ENCODE results near the gene ARHGEF2. TPM values are rescaled to one million over a fixed set of nuclear protein-coding genes. Genes with fewer than 3 reads are reported as not detected.
A peak's percentile ranks its signal among the peaks of the same experiment; 100 is the strongest.
"Not testable (repeated sequence)": the region's sequence is repeated elsewhere in the genome, so short reads cannot be mapped to it uniquely, and the experiment has no call there.

The ARHGEF2 gene
- total RNA-seq, 4 donors from 2014 or later = 13.6 to 27.3 (median 26.4) TPM

DNA sequence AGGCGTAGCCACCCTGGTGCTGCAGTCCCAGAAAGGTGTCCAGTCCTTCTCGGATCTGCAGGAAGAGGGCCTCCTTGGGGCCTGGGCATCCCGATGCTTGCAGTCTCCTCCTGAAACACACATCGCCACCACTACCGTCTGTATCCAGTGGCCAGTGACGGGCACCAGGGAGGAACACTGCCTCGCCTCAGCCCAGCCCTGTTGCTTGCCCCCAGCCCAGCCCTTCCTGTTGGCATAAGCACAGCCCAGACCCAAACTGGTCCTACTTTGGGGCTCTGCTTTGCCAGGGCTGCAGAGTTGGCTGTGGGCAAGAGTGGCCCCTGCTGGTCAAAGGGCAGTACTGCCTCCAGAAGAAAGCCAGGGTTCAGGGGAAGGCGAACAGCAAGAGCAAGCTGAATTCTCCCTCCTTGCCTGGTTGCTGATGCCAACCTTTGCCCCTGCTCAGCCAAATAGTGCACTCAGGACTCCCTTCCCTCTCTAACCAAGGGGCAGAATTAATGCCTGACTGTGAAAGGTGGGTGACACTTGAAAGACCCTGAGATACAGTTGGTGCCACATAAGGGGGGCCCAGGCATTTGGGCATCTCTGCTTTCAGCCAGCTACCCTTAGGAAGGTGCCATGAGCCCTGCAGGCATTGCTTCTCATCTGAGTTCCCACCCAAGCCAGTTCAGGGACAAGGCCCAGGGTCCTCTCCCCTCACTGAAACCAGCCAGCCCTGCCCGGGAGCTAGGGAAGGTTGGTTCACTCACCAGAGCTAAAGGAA lies 11.1 kb upstream of the ARHGEF2 start:
- ATAC-seq (peak; percentile 89 to 95), DNase-seq (peak; percentile 42 to 67)
- no peaks in the 10 kb centered on the region for H3K36me3 ChIP-seq
- H3K9me3 ChIP-seq = no peaks in the 10 kb centered on the region
- intact Hi-C loops (cut with DNase I; ENCODE audit: low total_unique reads) (loop anchor here (1.0 to 2.0 kb wide), 2 partner anchors 23 to 51 kb away; no protein-coding TSS in a partner anchor), in situ Hi-C loops (cut with MboI; ENCODE audit: low sequenced_read_pairs in 4 of 4) (loop anchor here (5.0 kb wide), 1 partner anchor 52 kb away; no protein-coding TSS in a partner anchor)
- H3K4me3 ChIP-seq = peak overlapping the region; percentile 26 to 44 (median 40)
- TF ChIP-seq, protein P1, sequence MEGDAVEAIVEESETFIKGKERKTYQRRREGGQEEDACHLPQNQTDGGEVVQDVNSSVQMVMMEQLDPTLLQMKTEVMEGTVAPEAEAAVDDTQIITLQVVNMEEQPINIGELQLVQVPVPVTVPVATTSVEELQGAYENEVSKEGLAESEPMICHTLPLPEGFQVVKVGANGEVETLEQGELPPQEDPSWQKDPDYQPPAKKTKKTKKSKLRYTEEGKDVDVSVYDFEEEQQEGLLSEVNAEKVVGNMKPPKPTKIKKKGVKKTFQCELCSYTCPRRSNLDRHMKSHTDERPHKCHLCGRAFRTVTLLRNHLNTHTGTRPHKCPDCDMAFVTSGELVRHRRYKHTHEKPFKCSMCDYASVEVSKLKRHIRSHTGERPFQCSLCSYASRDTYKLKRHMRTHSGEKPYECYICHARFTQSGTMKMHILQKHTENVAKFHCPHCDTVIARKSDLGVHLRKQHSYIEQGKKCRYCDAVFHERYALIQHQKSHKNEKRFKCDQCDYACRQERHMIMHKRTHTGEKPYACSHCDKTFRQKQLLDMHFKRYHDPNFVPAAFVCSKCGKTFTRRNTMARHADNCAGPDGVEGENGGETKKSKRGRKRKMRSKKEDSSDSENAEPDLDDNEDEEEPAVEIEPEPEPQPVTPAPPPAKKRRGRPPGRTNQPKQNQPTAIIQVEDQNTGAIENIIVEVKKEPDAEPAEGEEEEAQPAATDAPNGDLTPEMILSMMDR (IDR thresholded peaks at IDR 0.05 in 4 of 5, conservative IDR thresholded peaks at IDR 0.05 in 1 of 5) = peak; percentile 98 to 99 (median 99)
- TF ChIP-seq POLR2A (IDR thresholded peaks at IDR 0.05) = no peak
- peaks cover 3 to 7% of the 10 kb centered on the region in 2 donors for H3K4me1 ChIP-seq
- H3K27ac ChIP-seq = peak overlapping the region in 2 of 4 donors; percentile 22 to 35
- no peaks in the 10 kb centered on the region for H3K27me3 ChIP-seq

DNA sequence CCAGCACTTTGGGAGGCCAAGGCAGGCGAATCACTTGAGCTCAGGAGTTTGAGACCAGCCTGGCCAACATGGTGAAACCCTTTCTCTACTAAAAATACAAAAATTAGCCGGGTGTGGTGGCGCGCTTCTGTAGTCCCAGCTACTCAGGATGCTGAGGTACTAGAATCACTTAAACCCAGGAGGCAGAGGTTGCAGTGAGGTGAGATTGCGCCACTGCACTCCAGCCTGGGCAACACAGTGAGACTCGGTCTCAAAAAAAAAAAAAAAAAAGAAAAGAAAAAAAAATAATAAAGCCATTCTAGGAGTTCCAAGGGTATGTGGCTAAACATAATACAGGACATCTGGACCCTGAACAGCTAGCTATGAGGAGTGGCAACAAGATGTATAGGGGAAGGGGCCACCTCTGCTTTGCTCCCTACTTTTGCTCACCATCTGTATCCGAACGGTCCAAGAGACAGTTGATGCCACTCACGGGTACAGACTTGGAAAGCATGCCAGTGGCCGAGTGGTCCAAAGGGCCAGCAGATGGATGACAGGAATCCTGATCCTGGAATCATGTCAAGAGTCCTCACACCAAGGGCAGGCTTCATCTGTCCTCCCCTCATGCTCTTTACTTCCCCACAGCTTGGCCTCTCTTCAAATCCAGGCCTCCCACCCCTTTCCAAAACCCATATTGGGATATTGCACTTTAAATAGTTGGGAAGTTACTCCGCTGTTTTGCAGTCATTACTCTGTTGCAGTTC lies 6.7 kb upstream of the ARHGEF2 start:
- peak overlapping the region in 1 of 4 donors; percentile 87 for H3K27ac ChIP-seq
- H3K27me3 ChIP-seq; ATAC-seq; DNase-seq; H3K9me3 ChIP-seq; H3K36me3 ChIP-seq; H3K4me3 ChIP-seq; intact Hi-C loops (cut with DNase I; ENCODE audit: low total_unique reads): not testable (repeated sequence)
- H3K4me1 ChIP-seq = peaks cover 33 to 35% of the 10 kb centered on the region in 2 donors
- in situ Hi-C loops (cut with MboI; ENCODE audit: low sequenced_read_pairs in 4 of 4) = loop anchor here in 2 of 4 donors (5.0 kb wide), 1 partner anchor 48 kb away; no protein-coding TSS in a partner anchor

DNA sequence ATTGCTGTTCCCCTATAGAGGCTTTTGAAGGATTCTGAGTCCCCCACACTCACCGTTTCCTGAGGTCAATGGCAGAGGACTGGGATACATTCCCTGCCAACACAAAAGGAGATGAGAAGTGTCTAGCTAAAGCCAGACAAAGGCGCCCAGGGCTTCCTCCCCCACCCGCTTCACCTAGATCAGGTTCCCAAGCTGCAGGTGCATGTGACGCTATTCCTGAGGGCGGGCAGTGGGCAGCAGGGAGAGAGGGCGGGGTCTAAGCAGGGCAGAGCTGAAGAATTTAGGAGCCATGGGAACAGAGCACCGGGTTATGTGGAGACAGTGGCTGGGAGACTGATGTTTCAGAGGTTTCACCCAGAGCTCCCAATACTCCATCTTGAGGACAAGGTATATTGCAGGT lies 6.0 kb upstream of the ARHGEF2 start:
- H3K4me1 ChIP-seq = peaks cover 40 to 42% of the 10 kb centered on the region in 2 donors
- TF ChIP-seq, protein P1 (IDR thresholded peaks at IDR 0.05 in 4 of 5, conservative IDR thresholded peaks at IDR 0.05 in 1 of 5) = no peak
- TF ChIP-seq POLR2A (IDR thresholded peaks at IDR 0.05) = no peak
- intact Hi-C loops (cut with DNase I; ENCODE audit: low total_unique reads) = no loop called here
- no peak overlapping the region for H3K4me3 ChIP-seq
- no peaks in the 10 kb centered on the region for H3K36me3 ChIP-seq
- H3K9me3 ChIP-seq = no peaks in the 10 kb centered on the region
- no peaks in the 10 kb centered on the region for H3K27me3 ChIP-seq
- in situ Hi-C loops (cut with MboI; ENCODE audit: low sequenced_read_pairs in 4 of 4) = no loop called here
- peak overlapping the region; percentile 11 to 97 (median 89) for H3K27ac ChIP-seq
- no peak for DNase-seq
- ATAC-seq = no peak

DNA sequence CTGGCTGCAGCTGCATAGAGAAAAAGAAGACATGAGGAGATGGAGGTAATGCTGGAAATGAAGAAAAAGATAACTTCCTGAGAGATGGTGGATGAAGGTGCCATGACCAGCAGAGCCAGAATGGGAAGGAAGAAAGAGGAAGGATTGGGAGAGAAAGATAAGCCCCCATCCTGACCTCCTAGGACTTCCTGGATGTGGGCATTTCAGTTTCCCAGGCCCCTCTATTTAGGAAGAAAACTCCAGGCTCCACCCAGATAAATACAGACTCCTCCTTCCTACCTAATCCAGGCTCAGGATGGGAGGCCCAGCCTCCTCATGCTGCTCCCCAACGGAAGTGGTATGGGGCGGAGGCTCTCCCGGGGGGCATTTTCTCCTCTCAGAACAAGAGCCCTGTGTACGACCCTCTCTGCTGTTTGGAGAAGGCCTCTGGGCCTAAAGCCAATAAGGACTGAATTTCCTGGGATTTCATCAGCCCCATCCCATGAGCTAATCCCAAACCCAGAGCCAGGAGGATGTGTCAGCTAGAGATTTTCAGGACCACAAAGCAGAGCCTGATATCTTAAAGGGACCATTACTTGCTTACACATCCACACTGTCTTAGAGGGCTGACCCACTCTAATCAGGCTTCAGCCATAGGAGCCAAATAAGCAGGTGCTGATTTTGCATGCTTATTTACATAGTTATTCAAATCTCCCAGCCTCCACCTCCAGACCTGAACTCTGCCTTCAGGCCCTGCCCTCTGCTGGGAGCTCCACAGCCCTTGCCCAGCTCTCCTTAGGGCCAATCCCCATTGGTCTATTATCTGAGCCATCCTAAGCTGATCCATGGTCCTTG lies 5.1 kb upstream of the ARHGEF2 start:
- DNase-seq = peak in 1 of 2 donors; percentile 65
- peak overlapping the region; percentile 87 to 97 (median 93) for H3K27ac ChIP-seq
- TF ChIP-seq POLR2A (IDR thresholded peaks at IDR 0.05) = no peak
- TF ChIP-seq, protein P1 (IDR thresholded peaks at IDR 0.05 in 4 of 5, conservative IDR thresholded peaks at IDR 0.05 in 1 of 5) = no peak
- intact Hi-C loops (cut with DNase I; ENCODE audit: low total_unique reads) (no loop called here), in situ Hi-C loops (cut with MboI; ENCODE audit: low sequenced_read_pairs in 4 of 4) (no loop called here)
- peak; percentile 32 to 40 for ATAC-seq
- H3K27me3 ChIP-seq = no peaks in the 10 kb centered on the region
- H3K4me1 ChIP-seq = peaks cover 40 to 46% of the 10 kb centered on the region in 2 donors
- H3K9me3 ChIP-seq = no peaks in the 10 kb centered on the region
- H3K36me3 ChIP-seq = no peaks in the 10 kb centered on the region
- peak overlapping the region in 3 of 4 donors; percentile 9 to 22 (median 16) for H3K4me3 ChIP-seq
